OCI-LY1 (cell line): ENCODE results near the gene PRKCB.

Experiments used
- EZH2 ChIP-seq: fragments of 200-600 bp; sonication (generic), shearing (Covaris generic); IDR thresholded peaks from 2 replicates; pipeline ENCODE4 v1.8.0; 2017; ENCODE audit warnings: borderline replicate concordance, mixed run types, mild to moderate bottlenecking, antibody characterized with exemption, low read length, moderate library complexity, mixed read lengths
- TF ChIP-seq, protein P1 (sequence below): fragments of 200-600 bp; sonication (generic), shearing (Covaris generic); IDR thresholded peaks from 2 replicates; pipeline ENCODE4 v1.5.1; 2017; ENCODE audit warnings: mild to moderate bottlenecking, antibody characterized with exemption, low read length, moderate library complexity, mixed read lengths

GRCh38 chr16:24188751-24189318, 353.1 kb downstream of the PRKCB start:
- TF ChIP-seq, protein P1, sequence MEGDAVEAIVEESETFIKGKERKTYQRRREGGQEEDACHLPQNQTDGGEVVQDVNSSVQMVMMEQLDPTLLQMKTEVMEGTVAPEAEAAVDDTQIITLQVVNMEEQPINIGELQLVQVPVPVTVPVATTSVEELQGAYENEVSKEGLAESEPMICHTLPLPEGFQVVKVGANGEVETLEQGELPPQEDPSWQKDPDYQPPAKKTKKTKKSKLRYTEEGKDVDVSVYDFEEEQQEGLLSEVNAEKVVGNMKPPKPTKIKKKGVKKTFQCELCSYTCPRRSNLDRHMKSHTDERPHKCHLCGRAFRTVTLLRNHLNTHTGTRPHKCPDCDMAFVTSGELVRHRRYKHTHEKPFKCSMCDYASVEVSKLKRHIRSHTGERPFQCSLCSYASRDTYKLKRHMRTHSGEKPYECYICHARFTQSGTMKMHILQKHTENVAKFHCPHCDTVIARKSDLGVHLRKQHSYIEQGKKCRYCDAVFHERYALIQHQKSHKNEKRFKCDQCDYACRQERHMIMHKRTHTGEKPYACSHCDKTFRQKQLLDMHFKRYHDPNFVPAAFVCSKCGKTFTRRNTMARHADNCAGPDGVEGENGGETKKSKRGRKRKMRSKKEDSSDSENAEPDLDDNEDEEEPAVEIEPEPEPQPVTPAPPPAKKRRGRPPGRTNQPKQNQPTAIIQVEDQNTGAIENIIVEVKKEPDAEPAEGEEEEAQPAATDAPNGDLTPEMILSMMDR: no peak
- no peak for TF ChIP-seq EZH2
